Stomach (tissue), 9 donors: ENCODE measurements around the gene SCIMP. TPM values are rescaled to one million over a fixed set of nuclear protein-coding genes. Genes with fewer than 3 reads are reported as not detected.
"Not testable (repeated sequence)": the region's sequence is repeated elsewhere in the genome, so short reads cannot be mapped to it uniquely, and the experiment has no call there.

Experiments used
- DNase-seq, 2 donors: peaks; one replicate each; pipeline versions ENCODE4 v3.0.0 to v3.0.0-alpha.2; 2013 to 2019
- H3K27ac ChIP-seq, 5 donors: fragments of 200-600 bp in 4 of 5; sonication (generic) in 4 of 5; one replicate each; pipeline ENCODE4 v1.5.1; 2013 to 2019; ENCODE audit warnings: mild to moderate bottlenecking in 1 of 5, moderate library complexity in 1 of 5
- H3K27me3 ChIP-seq, 3 donors: fragments of 200-600 bp; sonication (generic); one replicate each; pipeline ENCODE4 v1.5.1; 2017 to 2019; ENCODE audit warnings: mixed run types in 1 of 3
- H3K36me3 ChIP-seq, 4 donors: fragments of 200-600 bp; sonication (generic); 1 replicate in 3 of 4; 2 replicates in 1 of 4; pipeline ENCODE4 v1.5.1; 2016 to 2019
- H3K4me1 ChIP-seq, 4 donors: fragments of 200-600 bp; sonication (generic); one replicate each; pipeline ENCODE4 v1.5.1; 2016 to 2019
- H3K4me3 ChIP-seq, 4 donors: fragments of 200-600 bp; sonication (generic) in 3 of 4; one replicate each; pipeline ENCODE4 v1.5.1; 2016 to 2019; ENCODE audit warnings: mild to moderate bottlenecking in 1 of 4
- H3K9me3 ChIP-seq, 4 donors: fragments of 200-600 bp; sonication (generic); one replicate each; pipeline ENCODE4 v1.5.1; 2016 to 2019
- CTCF ChIP-seq, 7 experiments: fragments of 450-650 bp in 4 of 7; fragments of 200-600 bp in 3 of 7; sonication (generic) in 3 of 7; IDR thresholded peaks; one replicate each; pipeline ENCODE4 v1.5.1; 2016 to 2019; ENCODE audit warnings: antibody characterized with exemption in 7 of 7, control low read depth in 2 of 7, mild to moderate bottlenecking in 1 of 7
- EP300 ChIP-seq: sonication (generic); formaldehyde crosslinking; IDR thresholded peaks from one replicate; pipeline ENCODE4 v1.6.1; 2017; ENCODE audit warnings: antibody characterized with exemption
- POLR2A ChIP-seq, 4 donors: fragments of 450-650 bp; IDR thresholded peaks; one replicate each; pipeline ENCODE4 v1.6.1; 2016; ENCODE audit warnings: antibody characterized with exemption in 4 of 4, control low read depth in 2 of 4, mild to moderate bottlenecking in 1 of 4, moderate library complexity in 1 of 4
- POLR2AphosphoS5 ChIP-seq, 3 donors: sonication (generic); formaldehyde crosslinking; IDR thresholded peaks; one replicate each; pipeline ENCODE4 v1.6.1; 2016; ENCODE audit warnings: antibody characterized with exemption in 3 of 3
- WGBS, 5 donors: extraction: QIAGEN DNeasy Blood & Tissue Kit in 3 of 5; methylation state at CpG; one replicate each; pipeline versions ENCODE4 v1.1.5 to v1.1.7; 2013 to 2018; 5-methylcytosine and 5-hydroxymethylcytosine counted together
- intact Hi-C: fragments of 100-400 bp; cut with DNase I; formaldehyde crosslinking; loops from one replicate; pipeline ENCODE4 v1.15.1; 2023; ENCODE audit warnings: low total_unique reads
- polyA plus RNA-seq, 3 donors: library from polyadenylated mRNA; stranded (reverse); fragments of 200-250 nt; gene quantifications; one replicate each; pipeline ENCODE4 v1.2.3, GENCODE V29; 2013
- total RNA-seq, 5 donors: library from RNA; depleted of rRNA; stranded (reverse); fragments of >200 nt; gene quantifications; one replicate each; pipeline versions ENCODE4 v1.1.0 to v1.2.3, GENCODE V29; 2014 to 2016
- donor health status: healthy with polysubstance abuse.
- donor health status: Bipolar disorder and iron deficiency.
- donor health status: healthy.

SCIMP gene
- total and polyA plus RNA-seq, 8 donors, result 0.62 to 2.1 (median 0.91) TPM; not detected in 4

GRCh38 chr17:5181509-5182305 is 53.0 kb downstream of the SCIMP start:
- Histone ChIP-seq H3K36me3 (peaks cover 0 to 63% (median 19%) of the 10 kb centered on the region in 4 donors), H3K27me3 (no peaks in the 10 kb centered on the region), H3K9me3 (peaks cover 88 to 100% (median 96%) of the 10 kb centered on the region in 4 donors), H3K4me1 (no peaks in the 10 kb centered on the region), H3K27ac (no peak overlapping the region), H3K4me3 (no peak overlapping the region)
- no peak for TF ChIP-seq CTCF (IDR thresholded peaks at IDR 0.05)
- no peak for TF ChIP-seq POLR2AphosphoS5 (IDR thresholded peaks at IDR 0.05)
- no peak for TF ChIP-seq EP300
- TF ChIP-seq POLR2A (IDR thresholded peaks at IDR 0.05), result no peak
- no peak for DNase-seq
- intact Hi-C loops, result no loop called here
- 95 to 99% (median 97%) methylated on average over 10 of the region's 10 CpGs for WGBS, 5 donors

GRCh38 chr17:5179003-5179402 is 55.7 kb downstream of the SCIMP start:
- no peak overlapping the region for H3K4me3 ChIP-seq
- peaks cover 10 to 56% (median 25%) of the 10 kb centered on the region in 4 donors for H3K36me3 ChIP-seq
- no peaks in the 10 kb centered on the region for H3K27me3 ChIP-seq
- no peak overlapping the region for H3K27ac ChIP-seq
- TF ChIP-seq EP300, result no peak
- TF ChIP-seq POLR2A (IDR thresholded peaks at IDR 0.05), result no peak
- no peak for TF ChIP-seq CTCF (IDR thresholded peaks at IDR 0.05)
- no peak for TF ChIP-seq POLR2AphosphoS5 (IDR thresholded peaks at IDR 0.05)
- no peak for DNase-seq
- H3K9me3 ChIP-seq, result peaks cover 72 to 95% (median 88%) of the 10 kb centered on the region in 4 donors
- 94 to 97% (median 97%) methylated on average over 12 of the region's 12 CpGs for WGBS, 5 donors
- no peaks in the 10 kb centered on the region for H3K4me1 ChIP-seq
- intact Hi-C loops, result no loop called here

DNA sequence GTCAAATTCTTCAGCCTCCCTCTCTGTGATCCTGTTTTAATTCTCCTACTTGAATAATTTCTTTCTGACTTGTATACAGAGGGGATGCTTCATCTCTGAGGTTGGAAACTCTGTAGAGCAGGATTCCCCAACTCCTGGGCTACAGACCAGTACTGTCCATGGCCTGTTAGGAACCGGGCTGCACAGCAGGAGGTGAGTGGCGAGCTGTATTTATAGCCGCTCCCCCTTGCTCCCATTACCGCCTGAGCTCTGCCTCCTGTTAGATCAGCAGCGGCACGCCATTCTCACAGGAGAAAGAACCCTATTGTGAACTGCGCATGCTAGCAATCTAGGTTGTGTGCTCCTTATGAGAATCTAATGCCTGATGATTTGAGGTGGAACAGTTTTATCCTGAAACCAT is 59.6 kb downstream of the SCIMP start:
- H3K27me3 ChIP-seq, H3K4me1 ChIP-seq, intact Hi-C loops, DNase-seq, H3K4me3 ChIP-seq, H3K27ac ChIP-seq: not testable (repeated sequence)
- peaks cover 33 to 78% (median 63%) of the 10 kb centered on the region in 4 donors for H3K9me3 ChIP-seq
- H3K36me3 ChIP-seq, result peaks cover 10 to 44% (median 20%) of the 10 kb centered on the region in 4 donors
- WGBS, 5 donors, result 89 to 94% (median 92%) methylated on average over 7 of the region's 7 CpGs

GRCh38 chr17:5165791-5166564 is 68.7 kb downstream of the SCIMP start:
- DNase-seq, intact Hi-C loops, H3K9me3 ChIP-seq, H3K27me3 ChIP-seq, H3K27ac ChIP-seq, H3K4me3 ChIP-seq, H3K4me1 ChIP-seq, H3K36me3 ChIP-seq: not testable (repeated sequence)
- 50 to 73% (median 68%) methylated on average over 5 to 7 of the region's 7 CpGs for WGBS, 5 donors

- TF ChIP-seq EP300 (no peak), CTCF (IDR thresholded peaks at IDR 0.05) (no peak), POLR2AphosphoS5 (IDR thresholded peaks at IDR 0.05) (no peak), POLR2A (IDR thresholded peaks at IDR 0.05) (no peak)
- no peaks in the 10 kb centered on the region for H3K36me3 ChIP-seq
- WGBS, 5 donors, result 66 to 78% (median 75%) methylated on average over 6 of the region's 6 CpGs
- no peaks in the 10 kb centered on the region for H3K9me3 ChIP-seq
- DNase-seq, result peak in 1 of 2 donors; percentile 15
- H3K4me3 ChIP-seq, result no peak overlapping the region
- no peak overlapping the region for H3K27ac ChIP-seq
- intact Hi-C loops, result no loop called here
- H3K27me3 ChIP-seq, result no peaks in the 10 kb centered on the region
- H3K4me1 ChIP-seq, result no peaks in the 10 kb centered on the region
These were observed 70.2 kb downstream of the SCIMP start for GRCh38 chr17:5164436-5164835.

DNA sequence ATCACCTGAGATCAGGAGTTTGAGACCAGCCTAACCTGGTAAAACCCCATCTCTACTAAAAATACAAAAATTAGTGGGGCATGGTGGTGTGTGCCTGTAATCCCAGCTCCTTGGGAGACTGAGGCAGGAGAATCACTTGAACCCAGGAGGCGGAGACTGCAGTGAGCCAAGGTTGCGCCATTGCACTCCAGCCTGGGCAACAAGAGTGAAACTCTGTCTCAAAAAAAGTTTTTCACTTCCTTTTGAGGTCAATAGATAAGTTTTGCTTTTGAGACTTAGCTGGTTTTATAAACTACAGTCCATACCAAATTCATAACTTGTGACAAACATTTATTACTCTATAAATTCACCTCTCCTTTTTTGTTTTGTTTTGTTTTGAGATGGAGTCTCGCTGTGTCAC is 72.9 kb downstream of the SCIMP start:
- WGBS, 5 donors, result 80 to 96% (median 88%) methylated on average over 3 of the region's 3 CpGs
- H3K4me3 ChIP-seq, DNase-seq, H3K36me3 ChIP-seq, H3K27ac ChIP-seq, intact Hi-C loops, H3K4me1 ChIP-seq, H3K9me3 ChIP-seq: not testable (repeated sequence)
- peaks cover 0 to 15% (median 0%) of the 10 kb centered on the region in 3 donors for H3K27me3 ChIP-seq

DNA sequence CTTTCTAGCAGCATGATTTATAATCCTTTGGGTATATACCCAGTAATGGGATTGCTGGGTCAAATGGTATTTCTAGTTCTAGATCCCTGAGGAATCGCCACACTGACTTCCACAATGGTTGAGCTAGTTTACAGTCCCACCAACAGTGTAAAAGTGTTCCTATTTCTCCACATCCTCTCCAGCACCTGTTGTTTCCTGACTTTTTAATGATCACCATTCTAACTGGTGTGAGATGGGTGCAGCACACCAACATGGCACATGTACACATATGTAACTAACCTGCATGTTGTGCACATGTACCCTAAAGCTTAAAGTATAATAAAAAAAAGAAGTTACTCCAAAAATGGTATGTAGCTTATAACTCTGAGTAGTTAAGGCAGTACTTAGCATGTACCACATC is 74.0 kb downstream of the SCIMP start:
- H3K4me1 ChIP-seq, H3K36me3 ChIP-seq, DNase-seq, intact Hi-C loops, H3K9me3 ChIP-seq, H3K4me3 ChIP-seq, H3K27ac ChIP-seq: not testable (repeated sequence)
- 60 to 83% (median 71%) methylated on average over 1 of the region's 1 CpG; no CpG with 5 or more reads in 1 of the 5 donors for WGBS, 5 donors
- H3K27me3 ChIP-seq, result peaks cover 0 to 16% (median 0%) of the 10 kb centered on the region in 3 donors
